WERI-Rb-1 (cell line): ENCODE results near the gene ROR1.

Experiments used
- DNase-seq: peaks from one replicate; pipeline ENCODE4 v3.0.0-alpha.2; 2020
- H3K27ac ChIP-seq: fragments of 250-450 bp; sonication (Bioruptor Pico); 2 replicates; pipeline ENCODE4 v1.5.1; 2020; ENCODE audit warnings: mild to moderate bottlenecking, moderate library complexity
- H3K27me3 ChIP-seq: fragments of 250-450 bp; sonication (Bioruptor Pico); 2 replicates; pipeline ENCODE4 v1.5.1; 2021; ENCODE audit warnings: mild to moderate bottlenecking, low read depth, moderate library complexity; ENCODE audit not compliant: insufficient read depth, severe bottlenecking
- H3K36me3 ChIP-seq: fragments of 250-450 bp; sonication (Bioruptor Pico); 2 replicates; pipeline ENCODE4 v1.5.1; 2020; ENCODE audit warnings: mild to moderate bottlenecking, moderate library complexity
- H3K4me3 ChIP-seq: 2 replicates; pipeline ENCODE4 v1.5.1; 2011; ENCODE audit warnings: low read depth, mild to moderate bottlenecking, control low read depth, low read length
- H3K9me3 ChIP-seq: fragments of 250-450 bp; sonication (Bioruptor Pico); 2 replicates; pipeline ENCODE4 v1.5.1; 2021; ENCODE audit warnings: mild to moderate bottlenecking, moderate library complexity; ENCODE audit not compliant: severe bottlenecking
- CTCF ChIP-seq: IDR thresholded peaks from 2 replicates; pipeline ENCODE4 v1.5.1; 2011; ENCODE audit warnings: low read depth, mild to moderate bottlenecking, control low read depth, inconsistent platforms, low read length

ROR1 gene

DNA sequence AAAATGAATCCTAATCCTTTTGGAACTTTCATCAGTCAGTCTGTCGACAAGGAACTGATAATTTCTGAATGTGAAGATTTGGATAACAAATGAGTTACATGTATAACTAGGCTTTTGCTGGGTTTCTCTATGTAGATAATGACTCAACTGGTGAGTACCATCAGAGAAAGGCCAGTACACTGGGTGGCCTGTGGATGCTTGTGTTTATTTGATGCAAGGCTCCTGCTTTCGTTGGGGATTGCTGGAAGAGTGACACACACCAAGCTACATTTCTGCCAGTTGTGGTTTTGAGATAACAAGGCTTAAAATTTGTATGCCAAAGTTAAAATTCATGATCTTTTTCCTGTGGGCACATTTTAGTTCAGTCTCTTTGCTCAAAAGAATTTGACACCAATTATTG, 314.0 kb downstream of the ROR1 start:
- no peak for DNase-seq
- Histone ChIP-seq H3K4me3 (no peak overlapping the region), H3K27me3 (no peaks in the 10 kb centered on the region), H3K36me3 (no peaks in the 10 kb centered on the region), H3K27ac (no peak overlapping the region), H3K9me3 (no peaks in the 10 kb centered on the region)
- no peak for TF ChIP-seq CTCF

GRCh38 chr1:64090436-64090835, 316.6 kb downstream of the ROR1 start:
- no peaks in the 10 kb centered on the region for H3K9me3 ChIP-seq
- H3K27me3 ChIP-seq: no peaks in the 10 kb centered on the region
- no peaks in the 10 kb centered on the region for H3K36me3 ChIP-seq
- no peak for TF ChIP-seq CTCF
- no peak overlapping the region for H3K4me3 ChIP-seq
- no peak overlapping the region; the same call in 1 of the 2 replicates for H3K27ac ChIP-seq
- DNase-seq: no peak

DNA sequence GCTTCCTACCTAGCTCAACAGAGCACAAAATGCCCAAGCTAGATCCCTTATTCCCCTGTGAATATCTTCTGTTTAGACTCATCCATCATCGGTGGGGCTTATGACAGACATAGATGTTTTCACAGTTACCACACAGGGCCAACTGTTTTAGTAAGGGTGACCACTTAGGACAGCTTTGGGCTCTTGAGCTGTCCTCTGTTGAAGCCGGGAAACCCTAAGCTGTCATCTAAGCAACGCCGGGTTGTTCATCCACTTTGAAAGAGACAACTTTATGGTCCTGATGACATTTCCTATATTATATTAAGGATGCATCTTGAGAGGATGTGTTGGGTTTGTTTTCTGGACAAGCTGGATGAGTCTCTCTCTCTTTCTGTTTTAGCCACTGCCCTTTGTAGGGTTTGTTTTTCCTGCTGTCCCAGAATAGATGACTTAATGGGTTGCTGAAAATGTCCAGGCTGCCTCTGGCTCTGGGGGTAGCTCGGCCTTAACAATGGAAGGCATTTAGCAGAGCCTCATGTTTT, 319.1 kb downstream of the ROR1 start:
- no peaks in the 10 kb centered on the region for H3K36me3 ChIP-seq
- H3K9me3 ChIP-seq: no peaks in the 10 kb centered on the region
- H3K4me3 ChIP-seq: no peak overlapping the region
- no peak for DNase-seq
- TF ChIP-seq CTCF: no peak
- H3K27ac ChIP-seq: no peak overlapping the region
- H3K27me3 ChIP-seq: no peaks in the 10 kb centered on the region

GRCh38 chr1:64093941-64094340, 320.1 kb downstream of the ROR1 start:
- Histone ChIP-seq H3K27me3 (no peaks in the 10 kb centered on the region), H3K27ac (no peak overlapping the region), H3K4me3 (no peak overlapping the region), H3K36me3 (no peaks in the 10 kb centered on the region), H3K9me3 (no peaks in the 10 kb centered on the region)
- no peak for TF ChIP-seq CTCF
- no peak for DNase-seq

GRCh38 chr1:64095832-64096231, 322.0 kb downstream of the ROR1 start:
- Histone ChIP-seq H3K4me3 (no peak overlapping the region), H3K36me3 (no peaks in the 10 kb centered on the region), H3K27me3 (no peaks in the 10 kb centered on the region), H3K9me3 (no peaks in the 10 kb centered on the region), H3K27ac (no peak overlapping the region)
- DNase-seq: no peak
- TF ChIP-seq CTCF: no peak

- no peak for DNase-seq
- Histone ChIP-seq H3K4me3 (no peak overlapping the region), H3K27me3 (no peaks in the 10 kb centered on the region), H3K36me3 (no peaks in the 10 kb centered on the region), H3K27ac (no peak overlapping the region), H3K9me3 (no peaks in the 10 kb centered on the region)
- no peak for TF ChIP-seq CTCF
Measured at GRCh38 chr1:64097859-64098258, 324.0 kb downstream of the ROR1 start.
